ENCODE results near the gene ZSCAN23.

GRCh38 chr6:28462401-28462800 is 19.1 kb upstream of the ZSCAN23 start:
- TF ChIP-seq EP300 (IDR thresholded peaks at IDR 0.05), result no peak
- TF ChIP-seq, protein P1, sequence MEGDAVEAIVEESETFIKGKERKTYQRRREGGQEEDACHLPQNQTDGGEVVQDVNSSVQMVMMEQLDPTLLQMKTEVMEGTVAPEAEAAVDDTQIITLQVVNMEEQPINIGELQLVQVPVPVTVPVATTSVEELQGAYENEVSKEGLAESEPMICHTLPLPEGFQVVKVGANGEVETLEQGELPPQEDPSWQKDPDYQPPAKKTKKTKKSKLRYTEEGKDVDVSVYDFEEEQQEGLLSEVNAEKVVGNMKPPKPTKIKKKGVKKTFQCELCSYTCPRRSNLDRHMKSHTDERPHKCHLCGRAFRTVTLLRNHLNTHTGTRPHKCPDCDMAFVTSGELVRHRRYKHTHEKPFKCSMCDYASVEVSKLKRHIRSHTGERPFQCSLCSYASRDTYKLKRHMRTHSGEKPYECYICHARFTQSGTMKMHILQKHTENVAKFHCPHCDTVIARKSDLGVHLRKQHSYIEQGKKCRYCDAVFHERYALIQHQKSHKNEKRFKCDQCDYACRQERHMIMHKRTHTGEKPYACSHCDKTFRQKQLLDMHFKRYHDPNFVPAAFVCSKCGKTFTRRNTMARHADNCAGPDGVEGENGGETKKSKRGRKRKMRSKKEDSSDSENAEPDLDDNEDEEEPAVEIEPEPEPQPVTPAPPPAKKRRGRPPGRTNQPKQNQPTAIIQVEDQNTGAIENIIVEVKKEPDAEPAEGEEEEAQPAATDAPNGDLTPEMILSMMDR (IDR thresholded peaks at IDR 0.05), result no peak
